Superior temporal gyrus (tissue), 1 donor: ENCODE data around the gene SUPT4H1.

Experiments used
- DNase-seq: peaks from one replicate; pipeline ENCODE4 v3.0.0-alpha.2; 2016; ENCODE audit errors: extremely low spot score

Gene SUPT4H1

GRCh38 chr17:58339755-58340404 is 12.1 kb downstream of the SUPT4H1 start:
- no peak for DNase-seq

- DNase-seq: no peak
Observed at GRCh38 chr17:58338841-58339754, 12.9 kb downstream of the SUPT4H1 start.

GRCh38 chr17:58338454-58338840 is 13.6 kb downstream of the SUPT4H1 start:
- no peak for DNase-seq

GRCh38 chr17:58337600-58338453 is 14.2 kb downstream of the SUPT4H1 start:
- DNase-seq: no peak

GRCh38 chr17:58337210-58337599 is 14.8 kb downstream of the SUPT4H1 start:
- DNase-seq: no peak

- no peak for DNase-seq
Observed at GRCh38 chr17:58336456-58337209, 15.4 kb downstream of the SUPT4H1 start.

GRCh38 chr17:58335779-58336455 is 16.1 kb downstream of the SUPT4H1 start:
- no peak for DNase-seq

GRCh38 chr17:58335061-58335731 is 16.8 kb downstream of the SUPT4H1 start:
- DNase-seq: no peak

- no peak for DNase-seq
Observed at GRCh38 chr17:58334661-58335060, 17.3 kb downstream of the SUPT4H1 start.

- no peak for DNase-seq
Observed at GRCh38 chr17:58334256-58334655, 17.7 kb downstream of the SUPT4H1 start.

- no peak for DNase-seq
Observed at GRCh38 chr17:58333736-58334207, 18.2 kb downstream of the SUPT4H1 start.

GRCh38 chr17:58332778-58333735 is 18.9 kb downstream of the SUPT4H1 start:
- no peak for DNase-seq

- no peak for DNase-seq
Observed at GRCh38 chr17:58331815-58332777, 19.9 kb downstream of the SUPT4H1 start.

GRCh38 chr17:58330997-58331814 is 20.8 kb downstream of the SUPT4H1 start:
- no peak for DNase-seq

GRCh38 chr17:58330538-58330996 is 21.4 kb downstream of the SUPT4H1 start:
- DNase-seq: no peak

GRCh38 chr17:58329810-58330537 is 22.0 kb downstream of the SUPT4H1 start:
- DNase-seq: no peak
